Stomach smooth muscle (tissue), 2 donors: ENCODE results near the gene RHOBTB3.
A peak's percentile ranks its signal among the peaks of the same experiment; 100 is the strongest.

Experiments
- H3K27ac ChIP-seq: one replicate; pipeline ENCODE4 v1.7.0; 2013; ENCODE audit warnings: mild to moderate bottlenecking, low read length, inconsistent platforms
- H3K27me3 ChIP-seq, 2 donors: one replicate each; pipeline ENCODE4 v1.7.0; 2013; ENCODE audit warnings: low read length in 2 of 2; ENCODE audit not compliant: insufficient read depth in 2 of 2, control insufficient read depth in 1 of 2
- H3K36me3 ChIP-seq, 2 donors: one replicate each; pipeline ENCODE4 v1.7.0; 2013; ENCODE audit warnings: low read length in 2 of 2; ENCODE audit not compliant: control insufficient read depth in 2 of 2, insufficient read depth in 2 of 2
- H3K4me1 ChIP-seq: one replicate; pipeline ENCODE4 v1.7.0; 2013; ENCODE audit warnings: low read length; ENCODE audit not compliant: control insufficient read depth, insufficient read depth
- H3K4me3 ChIP-seq, 2 donors: one replicate each; pipeline ENCODE4 v1.7.0; 2013; ENCODE audit warnings: low read length in 2 of 2
- H3K9ac ChIP-seq, 2 donors: one replicate each; pipeline ENCODE4 v1.7.0; 2013; ENCODE audit warnings: low read length in 2 of 2, mild to moderate bottlenecking in 1 of 2
- H3K9me3 ChIP-seq, 2 donors: one replicate each; pipeline ENCODE4 v1.7.0; 2013; ENCODE audit warnings: low read length in 2 of 2; ENCODE audit not compliant: control insufficient read depth in 2 of 2
- donor health status: healthy.
- donor health status: Pancreatic carcinoma.

Gene RHOBTB3

GRCh38 chr5:95713960-95714710 lies 17.0 kb upstream of the RHOBTB3 start:
- H3K27ac ChIP-seq = no peak overlapping the region
- H3K27me3 ChIP-seq = no peaks in the 10 kb centered on the region
- H3K9ac ChIP-seq = no peak overlapping the region

DNA sequence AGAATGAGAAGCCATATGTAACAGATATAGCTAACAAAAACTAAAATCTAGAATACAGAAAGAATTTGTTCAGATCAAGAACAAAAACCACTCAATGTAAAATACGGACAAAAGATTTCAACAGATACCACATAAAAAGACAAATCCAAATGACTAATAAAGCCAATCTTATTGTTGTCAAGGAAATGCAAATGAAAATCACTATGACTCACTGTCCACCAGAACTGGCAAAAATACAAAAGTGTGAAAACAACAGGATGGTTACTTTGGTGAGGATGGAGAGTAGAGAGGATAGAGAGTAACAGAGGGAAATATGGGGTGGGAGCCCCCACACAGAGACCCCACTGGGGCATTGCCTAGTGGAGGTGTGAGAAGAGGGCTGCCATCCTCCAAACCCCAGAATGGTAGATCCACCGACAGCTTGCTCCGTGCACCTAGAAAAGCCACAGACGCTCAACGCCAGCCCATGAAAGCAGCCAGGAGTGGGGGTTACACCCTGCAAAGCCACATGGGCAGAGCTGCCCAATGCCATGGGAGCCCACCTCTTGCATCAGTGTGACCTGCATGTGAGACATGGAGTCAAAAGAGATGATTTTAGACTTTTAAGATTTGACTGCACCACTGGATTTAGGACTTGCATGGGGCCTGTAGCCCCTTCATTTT lies 15.2 kb upstream of the RHOBTB3 start:
- no peak overlapping the region for H3K27ac ChIP-seq
- no peaks in the 10 kb centered on the region for H3K4me1 ChIP-seq
- no peak overlapping the region for H3K9ac ChIP-seq
- H3K36me3 ChIP-seq = no peaks in the 10 kb centered on the region
- H3K27me3 ChIP-seq = no peaks in the 10 kb centered on the region
- no peak overlapping the region for H3K4me3 ChIP-seq
- no peaks in the 10 kb centered on the region for H3K9me3 ChIP-seq

More at GRCh38 chr5:95713960-95714710, 17.0 kb upstream of the RHOBTB3 start:
- H3K36me3 ChIP-seq = no peaks in the 10 kb centered on the region
- no peak overlapping the region for H3K4me3 ChIP-seq
- no peaks in the 10 kb centered on the region for H3K9me3 ChIP-seq
- H3K4me1 ChIP-seq = no peaks in the 10 kb centered on the region

- Histone ChIP-seq H3K9me3 (no peaks in the 10 kb centered on the region), H3K9ac (no peak overlapping the region), H3K36me3 (no peaks in the 10 kb centered on the region), H3K27me3 (no peaks in the 10 kb centered on the region), H3K27ac (no peak overlapping the region), H3K4me1 (no peaks in the 10 kb centered on the region), H3K4me3 (no peak overlapping the region)
Observed at GRCh38 chr5:95717439-95717838, 13.7 kb upstream of the RHOBTB3 start.

DNA sequence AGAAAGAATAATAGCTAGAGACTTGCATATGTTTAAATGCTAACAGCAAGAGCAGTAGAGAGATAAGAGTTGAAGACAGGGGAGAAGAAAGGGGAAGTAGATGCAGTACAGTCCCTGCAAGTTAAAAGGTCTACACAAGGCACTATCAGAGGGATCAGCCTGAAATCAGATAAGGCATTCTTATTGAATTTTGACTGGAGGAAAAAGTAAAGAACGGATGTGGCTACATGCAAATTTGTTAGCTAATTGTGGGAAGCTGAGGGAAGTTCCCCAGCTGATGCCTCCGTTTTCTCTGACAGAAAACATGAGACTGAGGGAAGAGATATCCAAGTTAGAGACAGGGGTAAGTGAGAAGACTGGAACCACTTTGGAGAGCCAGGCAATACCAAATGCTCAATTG lies 12.9 kb upstream of the RHOBTB3 start:
- Histone ChIP-seq H3K27ac (no peak overlapping the region), H3K9ac (no peak overlapping the region), H3K27me3 (no peaks in the 10 kb centered on the region)

GRCh38 chr5:95718738-95719137 lies 12.4 kb upstream of the RHOBTB3 start:
- no peak overlapping the region for H3K9ac ChIP-seq
- H3K36me3 ChIP-seq = no peaks in the 10 kb centered on the region
- no peak overlapping the region for H3K27ac ChIP-seq
- no peak overlapping the region for H3K4me3 ChIP-seq
- no peaks in the 10 kb centered on the region for H3K27me3 ChIP-seq
- H3K9me3 ChIP-seq = no peaks in the 10 kb centered on the region
- H3K4me1 ChIP-seq = no peaks in the 10 kb centered on the region

More for the DNA sequence above, 12.9 kb upstream of the RHOBTB3 start:
- Histone ChIP-seq H3K4me3 (no peak overlapping the region), H3K36me3 (no peaks in the 10 kb centered on the region), H3K4me1 (no peaks in the 10 kb centered on the region), H3K9me3 (no peaks in the 10 kb centered on the region)

GRCh38 chr5:95720094-95720786 lies 10.9 kb upstream of the RHOBTB3 start:
- Histone ChIP-seq H3K9me3 (no peaks in the 10 kb centered on the region), H3K27me3 (no peaks in the 10 kb centered on the region), H3K27ac (peak overlapping the region; percentile 42), H3K36me3 (no peaks in the 10 kb centered on the region), H3K9ac (no peak overlapping the region), H3K4me1 (no peaks in the 10 kb centered on the region), H3K4me3 (no peak overlapping the region)

DNA sequence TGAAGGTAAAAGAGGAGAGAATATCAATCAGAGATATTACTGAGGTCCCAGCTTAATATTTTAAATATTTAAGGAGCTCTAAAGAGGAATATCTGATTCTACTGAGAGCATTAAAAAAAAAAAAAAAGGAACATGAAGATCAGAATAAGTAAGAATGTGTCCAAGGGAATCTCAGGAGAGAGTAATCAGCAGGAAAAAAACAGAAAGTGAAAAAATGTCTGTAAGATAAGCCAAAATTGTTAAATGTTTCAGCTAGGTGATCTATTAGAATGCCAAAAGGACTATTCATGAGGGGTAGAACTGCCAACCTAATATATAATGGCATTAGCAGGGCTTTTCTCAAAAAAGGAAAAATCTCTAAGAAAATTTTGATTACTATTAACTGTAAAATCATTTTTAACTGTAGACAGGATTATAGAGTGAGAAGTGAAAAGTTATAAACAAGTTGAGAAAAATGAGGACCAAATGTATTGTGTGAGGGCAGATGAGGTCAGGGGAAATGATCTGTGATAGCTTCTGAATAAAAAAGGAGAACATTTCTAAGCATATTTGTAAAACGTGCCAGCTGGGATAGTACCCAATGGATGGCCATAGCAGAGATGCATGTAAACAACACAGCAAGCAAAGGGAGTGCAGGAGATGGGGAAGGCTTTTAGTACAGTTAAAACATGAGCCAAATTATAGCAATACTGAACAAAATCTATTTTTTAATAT lies 9.4 kb upstream of the RHOBTB3 start:
- no peak overlapping the region for H3K4me3 ChIP-seq
- H3K27ac ChIP-seq = no peak overlapping the region
- no peaks in the 10 kb centered on the region for H3K27me3 ChIP-seq
- peaks cover 3% of the 10 kb centered on the region for H3K4me1 ChIP-seq
- H3K9ac ChIP-seq = no peak overlapping the region
- no peaks in the 10 kb centered on the region for H3K36me3 ChIP-seq
- H3K9me3 ChIP-seq = no peaks in the 10 kb centered on the region

DNA sequence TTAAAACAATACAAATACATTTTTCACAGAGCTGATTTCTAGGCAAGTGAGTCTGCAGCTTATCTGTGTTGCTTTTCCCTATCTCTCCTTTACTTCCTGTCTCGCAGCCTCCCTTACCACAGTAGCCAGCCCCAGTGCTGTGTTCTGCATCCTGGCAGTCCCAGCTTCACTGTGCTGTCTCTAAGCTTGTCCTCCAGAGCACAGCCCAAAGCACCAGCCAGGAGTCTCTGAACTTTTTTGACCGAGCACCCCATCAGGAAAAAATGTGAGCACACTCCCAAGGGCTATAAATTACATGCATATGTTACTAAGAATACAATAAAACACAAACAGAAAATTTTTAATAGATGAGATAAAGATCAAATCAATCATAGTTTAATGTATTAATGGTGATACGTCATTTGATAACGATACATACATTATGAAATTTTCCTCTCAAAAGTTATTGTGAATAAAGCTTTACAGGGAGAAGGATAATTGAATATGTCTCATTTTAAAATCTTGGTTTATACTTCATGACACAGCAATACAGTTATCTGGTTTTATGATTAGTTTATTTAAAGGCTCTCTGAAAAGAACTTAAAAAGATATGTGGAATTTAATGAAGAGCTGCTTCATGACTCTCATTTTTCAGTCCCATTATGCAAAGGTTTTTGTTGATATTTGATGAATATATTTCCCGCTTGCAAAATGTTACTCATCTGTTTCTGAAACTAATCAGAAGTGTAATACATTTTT lies 7.3 kb upstream of the RHOBTB3 start:
- no peak overlapping the region for H3K27ac ChIP-seq
- no peak overlapping the region for H3K9ac ChIP-seq
- peaks cover 3% of the 10 kb centered on the region for H3K4me1 ChIP-seq

GRCh38 chr5:95725071-95725820 lies 5.9 kb upstream of the RHOBTB3 start:
- H3K27me3 ChIP-seq = no peaks in the 10 kb centered on the region
- no peak overlapping the region for H3K27ac ChIP-seq
- H3K9ac ChIP-seq = no peak overlapping the region
- no peaks in the 10 kb centered on the region for H3K9me3 ChIP-seq
- no peaks in the 10 kb centered on the region for H3K36me3 ChIP-seq
- peaks cover 3% of the 10 kb centered on the region for H3K4me1 ChIP-seq
- no peak overlapping the region for H3K4me3 ChIP-seq

More for the DNA sequence above, 7.3 kb upstream of the RHOBTB3 start:
- Histone ChIP-seq H3K36me3 (no peaks in the 10 kb centered on the region), H3K27me3 (no peaks in the 10 kb centered on the region), H3K4me3 (no peak overlapping the region), H3K9me3 (no peaks in the 10 kb centered on the region)
